ENCODE measurements around the gene SH3PXD2A.
"Not testable (repeated sequence)": the region's sequence is repeated elsewhere in the genome, so short reads cannot be mapped to it uniquely, and the experiment has no call there.

The SH3PXD2A gene

DNA sequence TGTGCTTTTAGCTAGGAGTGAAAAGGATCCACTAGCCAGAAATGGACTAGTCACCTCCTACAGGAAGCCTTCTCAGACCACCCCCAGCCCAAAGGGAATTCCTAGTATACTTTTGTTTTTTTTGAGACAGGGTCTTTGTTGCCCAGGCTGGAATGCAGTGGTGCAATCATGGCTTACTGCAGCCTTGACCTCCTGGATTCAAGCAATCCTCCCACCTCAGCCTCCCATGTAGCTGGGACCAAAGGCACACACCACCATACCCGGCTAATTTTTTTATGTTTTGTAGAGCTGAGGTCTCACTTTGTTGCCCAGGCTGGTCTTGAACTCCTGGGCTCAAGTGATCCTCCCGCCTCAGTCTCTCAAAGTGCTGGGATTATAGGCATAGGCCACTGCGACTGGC is 192.7 kb downstream of the SH3PXD2A start:
- not testable (repeated sequence) for FAIRE-seq; DNase-seq (ENCODE audit: extremely low spot score, insufficient read length, low read depth)

DNA sequence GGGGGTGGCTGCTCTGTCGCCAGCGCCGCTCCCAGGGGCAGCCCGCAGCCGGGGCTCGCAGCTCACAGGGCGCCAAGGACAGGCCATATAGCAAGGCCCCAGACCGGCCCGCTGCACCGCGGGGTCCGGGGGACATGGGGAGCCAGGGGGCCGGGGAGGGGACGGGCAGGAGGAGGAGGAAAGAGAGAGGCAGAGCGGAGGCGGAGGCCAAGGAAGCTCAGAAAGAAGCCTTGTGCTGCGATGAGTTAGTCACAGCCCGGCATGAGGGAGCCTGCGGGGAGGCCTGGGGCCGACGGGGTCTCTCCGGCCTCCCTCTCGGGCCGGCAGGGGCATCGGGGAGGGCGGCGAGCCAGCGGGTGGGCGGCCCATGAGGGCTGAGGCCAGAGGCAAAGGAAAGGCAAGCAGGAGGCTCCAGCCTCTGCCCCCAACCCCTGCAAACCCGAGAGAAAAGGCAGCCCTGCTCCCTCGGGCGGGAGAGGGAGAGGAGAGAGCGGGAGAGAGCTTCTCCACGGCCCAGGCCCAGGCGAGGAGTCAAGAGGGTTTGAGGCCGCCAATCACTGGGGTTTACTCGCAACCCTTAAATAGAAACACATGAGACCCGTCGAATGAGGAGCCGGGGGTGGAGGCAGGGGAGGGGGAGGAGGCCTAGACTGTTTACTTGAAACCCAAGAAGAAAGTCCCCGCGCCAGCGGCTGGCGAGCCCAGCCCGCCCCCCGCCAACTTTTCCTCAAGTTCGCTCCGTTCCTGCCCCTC is 194.0 kb downstream of the SH3PXD2A start:
- DNase-seq (ENCODE audit: extremely low spot score, insufficient read length, low read depth) (no peak), FAIRE-seq (no peak)

DNA sequence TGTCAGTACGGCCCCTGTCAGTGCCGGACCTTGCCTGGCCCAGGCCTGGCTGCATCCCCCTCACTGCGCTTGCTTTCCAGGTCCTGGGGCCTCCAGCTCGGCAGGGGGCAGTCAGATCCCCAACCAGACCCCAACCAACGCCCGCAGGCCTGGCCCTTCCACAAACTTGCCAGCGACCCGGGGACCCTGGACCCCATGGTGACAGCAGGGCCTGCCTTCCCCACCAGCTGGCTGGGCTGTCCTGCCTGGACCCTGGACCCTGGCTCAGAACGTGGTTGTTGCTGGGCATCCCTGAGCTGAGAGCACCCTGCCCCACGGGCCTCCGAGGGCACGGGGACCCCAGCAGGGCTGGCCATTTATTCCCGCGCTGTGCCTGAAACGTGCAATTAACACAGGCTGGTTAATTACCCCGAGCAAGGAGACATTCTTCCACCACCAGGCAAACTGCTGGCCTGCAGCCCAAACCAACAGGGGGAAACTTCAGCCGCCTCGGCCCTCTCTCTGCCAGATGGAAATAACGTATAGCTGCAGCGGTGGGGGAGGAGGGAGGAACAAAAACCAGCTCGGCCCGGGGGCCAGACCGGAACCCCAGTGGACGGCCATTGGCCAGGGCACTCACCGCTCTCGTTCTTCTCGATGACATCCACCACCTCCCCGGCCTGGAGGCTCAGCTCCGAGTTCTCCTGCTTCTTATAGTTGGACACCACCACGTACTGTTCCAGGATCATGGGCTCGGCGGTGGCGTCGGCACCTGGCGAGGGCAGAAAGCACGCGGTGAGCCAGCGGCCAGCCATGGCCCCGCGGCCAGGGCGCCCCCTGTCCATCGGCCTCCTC is 194.8 kb downstream of the SH3PXD2A start:
- DNase-seq (ENCODE audit: extremely low spot score, insufficient read length, low read depth) (no peak), FAIRE-seq (no peak)

DNA sequence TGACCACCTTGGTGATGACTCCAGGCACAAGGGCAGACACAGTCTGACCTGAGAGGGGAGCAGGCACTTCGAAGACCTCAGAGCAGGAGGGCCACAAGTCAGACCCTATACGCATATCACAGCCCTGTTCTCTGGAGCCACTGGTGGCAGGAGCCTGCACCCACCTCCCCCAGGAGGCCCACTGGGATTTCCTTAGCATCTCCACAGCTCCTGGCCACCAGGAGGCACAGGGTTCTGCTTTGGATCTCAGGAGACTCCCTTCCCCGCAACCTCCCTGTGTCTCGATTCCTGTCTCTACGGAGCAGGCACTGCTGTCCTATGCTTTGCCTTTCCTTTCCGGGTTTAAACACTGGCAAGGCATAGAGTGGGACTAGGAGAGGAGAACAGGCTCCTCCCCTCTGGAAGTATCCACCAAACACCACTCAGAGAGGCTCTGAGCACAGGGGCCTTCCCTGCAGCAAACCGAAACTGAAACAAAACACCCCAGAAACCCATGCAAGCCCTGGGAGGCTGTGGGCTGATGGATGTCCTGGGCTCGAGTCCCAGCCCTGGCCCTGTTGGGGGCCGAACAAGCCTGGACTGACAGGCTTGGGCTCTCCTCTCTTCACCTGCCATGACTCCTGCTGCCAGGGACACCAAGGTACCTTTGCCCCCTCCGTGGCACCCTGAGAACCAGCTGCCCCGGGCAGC is 195.6 kb downstream of the SH3PXD2A start:
- DNase-seq (ENCODE audit: extremely low spot score, insufficient read length, low read depth) (peak; percentile 80), FAIRE-seq (peak; percentile 91)

DNA sequence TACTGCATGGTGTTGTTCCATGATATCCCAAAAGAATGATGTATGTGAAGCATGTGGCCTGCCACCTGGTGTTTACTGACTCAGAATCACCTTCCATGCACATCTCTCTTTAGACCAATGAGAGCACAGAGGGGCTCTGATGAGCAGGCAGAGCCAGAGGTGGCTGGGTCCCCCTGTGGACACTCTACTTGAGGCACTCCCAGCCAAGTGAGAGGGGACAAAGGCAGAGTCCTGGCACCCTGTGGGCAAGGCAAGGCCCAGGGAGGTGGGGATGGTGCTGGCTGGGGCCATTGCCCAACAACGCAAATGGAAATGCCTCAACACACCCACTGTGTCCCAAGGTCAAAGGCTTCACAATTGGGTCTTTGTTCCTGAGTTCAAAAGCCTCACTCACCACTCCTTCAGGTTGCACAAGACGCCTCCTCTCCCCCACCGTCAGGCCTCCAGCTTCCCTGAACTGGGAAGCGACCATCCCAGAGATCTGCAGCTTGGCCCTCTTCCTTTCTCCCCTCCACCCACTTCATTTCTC is 197.3 kb downstream of the SH3PXD2A start:
- DNase-seq (ENCODE audit: extremely low spot score, insufficient read length, low read depth): no peak
- FAIRE-seq: no peak

DNA sequence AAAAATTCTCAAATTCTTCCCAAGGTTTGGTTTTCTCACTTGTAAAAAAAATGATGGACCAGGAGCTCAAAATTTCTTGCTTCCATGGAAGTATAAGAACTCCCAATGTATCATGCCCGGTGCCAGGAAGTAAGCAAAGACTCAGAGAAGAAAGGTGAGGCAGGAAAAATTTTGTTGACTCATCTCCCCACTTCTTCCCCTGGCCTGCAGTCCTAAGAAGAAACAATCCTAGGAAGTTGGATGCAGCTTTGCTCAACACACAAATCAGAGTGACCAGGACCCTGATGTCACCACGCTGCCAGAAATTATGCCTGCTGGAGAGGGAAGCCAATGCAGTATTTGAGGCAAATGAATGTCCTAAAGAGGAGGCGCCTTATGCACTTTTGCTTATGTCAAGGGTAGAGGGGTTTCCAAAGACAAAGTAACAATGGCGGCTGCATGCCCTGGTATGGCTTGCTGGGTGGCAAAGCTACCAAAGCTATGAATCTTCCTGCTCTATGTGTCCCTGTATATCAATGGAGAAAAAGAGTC is 198.2 kb downstream of the SH3PXD2A start:
- no peak for FAIRE-seq
- DNase-seq (ENCODE audit: extremely low spot score, insufficient read length, low read depth): no peak

DNA sequence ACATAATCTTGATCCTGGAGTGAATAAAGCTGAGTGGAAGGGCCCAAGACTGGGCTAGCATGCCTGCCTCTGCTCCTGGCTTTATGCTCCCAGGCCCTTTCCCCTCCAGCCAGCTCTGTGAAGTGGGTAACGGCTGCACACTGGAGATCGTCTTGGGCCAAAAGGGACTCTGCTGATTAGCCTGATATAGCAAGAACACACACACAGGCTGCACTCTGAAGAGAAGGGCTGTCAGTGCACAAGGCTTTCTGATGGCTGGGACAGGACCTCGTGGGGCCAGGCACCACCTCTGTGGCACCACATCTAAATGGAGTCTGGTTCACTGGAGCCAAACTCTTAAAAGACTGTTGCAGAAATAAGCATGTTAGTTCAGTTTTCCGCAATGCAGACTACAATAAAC is 200.5 kb downstream of the SH3PXD2A start:
- FAIRE-seq: no peak
- no peak for DNase-seq (ENCODE audit: extremely low spot score, insufficient read length, low read depth)

DNA sequence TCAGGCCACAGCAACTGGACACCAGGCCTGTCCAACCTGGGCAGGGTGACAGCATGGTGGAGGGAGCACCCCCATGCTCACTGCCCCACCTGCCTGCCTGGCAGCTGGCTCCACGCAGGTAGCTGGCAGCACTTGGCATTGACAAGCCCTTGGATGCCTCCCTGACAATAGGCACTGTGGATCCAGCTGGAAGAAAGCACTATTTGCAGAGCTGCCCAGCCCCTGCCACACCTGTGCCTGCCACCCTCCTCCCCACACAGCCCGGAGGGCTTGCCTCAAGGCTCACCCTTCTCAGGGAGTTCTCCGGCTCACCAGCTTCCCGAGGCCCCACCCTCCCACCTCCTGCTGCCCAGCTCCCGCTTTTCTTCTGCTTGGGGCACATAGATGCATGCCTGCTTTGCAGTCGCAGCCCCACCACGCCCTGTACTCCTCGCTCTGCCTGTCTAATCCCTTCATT is 201.8 kb downstream of the SH3PXD2A start:
- no peak for DNase-seq (ENCODE audit: extremely low spot score, insufficient read length, low read depth)
- no peak for FAIRE-seq

DNA sequence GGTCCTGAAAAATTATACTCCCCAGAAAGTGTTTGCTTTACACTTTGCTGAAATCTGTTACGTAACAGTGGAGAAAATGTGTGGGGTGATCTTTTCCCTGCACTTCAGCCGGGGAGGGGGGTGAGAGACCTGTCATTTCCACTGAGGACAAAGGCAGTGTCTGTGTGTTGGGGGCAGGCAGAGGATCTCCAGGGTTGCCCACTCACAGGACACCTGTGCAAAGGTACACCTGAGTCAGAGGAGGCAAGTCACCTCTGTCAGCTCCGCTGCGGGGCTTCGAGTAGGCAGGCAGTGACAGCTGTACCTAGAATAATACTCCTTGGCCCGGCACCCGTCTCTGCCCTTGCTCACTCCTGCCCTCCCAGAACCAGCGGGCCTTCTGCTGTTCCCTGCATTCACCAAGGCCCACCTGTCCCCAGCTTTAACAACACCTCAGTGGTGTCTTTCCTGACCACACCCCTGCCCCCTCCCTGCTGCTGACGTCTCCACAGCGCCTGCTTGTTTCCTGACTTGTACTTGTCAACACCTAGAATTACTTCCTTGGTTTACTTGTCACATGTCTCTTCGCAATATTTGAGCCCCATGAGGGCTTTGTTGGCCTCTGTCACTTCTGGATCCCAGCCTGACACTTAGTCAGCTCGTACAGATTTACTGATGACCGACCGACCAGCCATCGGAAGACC is 202.6 kb downstream of the SH3PXD2A start:
- FAIRE-seq (no peak), DNase-seq (ENCODE audit: extremely low spot score, insufficient read length, low read depth) (no peak)

DNA sequence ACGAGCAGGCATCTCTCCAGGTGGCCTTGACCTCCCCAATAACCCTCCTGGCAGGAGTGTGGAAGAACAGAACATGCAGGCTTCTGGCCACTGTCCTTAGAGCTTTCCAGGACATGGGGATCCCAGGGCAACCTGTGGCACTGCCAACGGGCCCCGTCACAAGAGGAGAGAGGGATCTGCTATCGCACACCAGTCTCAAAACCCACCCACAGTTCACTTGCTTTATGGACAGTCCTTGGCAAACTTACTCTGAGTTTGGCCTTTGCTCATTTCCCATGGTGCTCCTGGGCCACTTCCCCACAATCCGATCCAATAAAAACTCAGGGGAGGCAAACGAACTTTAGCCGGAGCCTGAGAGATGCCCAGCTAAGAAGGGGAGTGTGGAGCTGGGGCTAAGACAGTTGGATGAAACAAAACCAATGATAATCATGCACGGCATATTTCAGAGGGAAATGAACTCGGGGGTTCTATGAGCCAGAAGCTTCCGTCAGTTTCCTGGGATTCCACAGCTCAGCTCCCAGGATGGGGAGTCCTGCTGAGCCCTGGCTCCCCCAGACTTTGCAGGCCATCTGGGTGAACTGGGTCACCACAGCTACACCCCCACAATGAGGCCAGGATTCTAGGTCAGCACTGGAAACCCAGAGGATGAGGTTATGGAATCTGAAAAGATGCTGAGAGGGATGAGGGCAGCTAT is 203.4 kb downstream of the SH3PXD2A start:
- no peak for DNase-seq (ENCODE audit: extremely low spot score, insufficient read length, low read depth)
- no peak for FAIRE-seq

DNA sequence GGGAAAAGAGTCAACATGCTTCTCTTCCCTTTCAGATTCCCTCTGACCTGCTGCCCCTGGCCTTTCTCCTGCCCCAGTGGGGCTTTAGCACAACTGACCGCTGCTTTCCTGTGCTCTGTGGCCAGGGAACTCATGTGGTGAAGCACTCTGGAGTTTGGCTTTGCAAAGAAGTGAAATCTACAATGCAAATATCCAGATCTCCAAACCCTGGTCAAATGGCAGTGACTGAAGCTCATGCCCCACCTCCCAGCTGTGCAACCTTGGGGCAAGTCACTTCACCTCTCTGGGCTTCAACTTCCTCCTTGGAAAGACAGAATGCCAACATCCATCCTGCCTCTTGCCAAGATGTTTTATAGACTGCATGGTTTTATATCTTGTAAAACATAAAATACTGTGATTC is 204.0 kb downstream of the SH3PXD2A start:
- DNase-seq (ENCODE audit: extremely low spot score, insufficient read length, low read depth) (no peak), FAIRE-seq (no peak)

DNA sequence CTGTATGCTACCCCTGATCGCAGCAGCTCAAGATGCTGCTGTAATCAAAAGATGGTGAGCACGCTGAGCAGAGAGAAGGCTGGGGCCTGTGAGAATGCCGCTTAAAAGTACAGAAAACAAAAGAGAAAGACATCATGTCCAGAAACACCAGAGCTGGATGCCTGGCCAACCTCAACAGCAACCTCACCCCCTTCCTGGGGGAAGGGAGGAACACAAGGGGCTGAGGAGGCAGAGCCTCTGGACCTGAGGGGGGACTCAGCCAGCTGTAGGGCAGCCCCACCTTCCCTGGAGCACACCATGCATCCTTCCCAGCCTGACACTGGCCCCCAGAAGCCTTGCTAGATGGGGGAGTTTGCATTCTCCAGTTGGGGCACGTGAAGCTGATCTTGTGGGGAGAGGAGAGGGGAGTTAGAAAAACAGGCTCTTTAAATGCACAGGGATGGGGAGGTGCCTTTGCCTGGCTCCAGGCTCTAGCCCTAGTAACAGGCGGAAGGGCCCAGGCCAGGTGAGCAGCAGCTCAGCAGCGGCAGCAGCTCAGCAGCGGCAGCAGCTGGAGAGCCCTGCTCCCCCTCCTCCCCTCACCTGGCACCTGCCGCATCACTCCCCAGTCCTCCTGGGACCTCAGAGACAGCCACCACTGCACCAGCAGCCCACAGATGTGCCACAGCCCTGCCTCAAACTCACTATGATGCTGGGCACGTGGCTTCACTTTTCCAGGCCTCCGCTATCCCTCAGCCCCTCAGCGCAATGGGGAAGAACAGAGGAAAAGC is 205.5 kb downstream of the SH3PXD2A start:
- FAIRE-seq (no peak), DNase-seq (ENCODE audit: extremely low spot score, insufficient read length, low read depth) (no peak)

DNA sequence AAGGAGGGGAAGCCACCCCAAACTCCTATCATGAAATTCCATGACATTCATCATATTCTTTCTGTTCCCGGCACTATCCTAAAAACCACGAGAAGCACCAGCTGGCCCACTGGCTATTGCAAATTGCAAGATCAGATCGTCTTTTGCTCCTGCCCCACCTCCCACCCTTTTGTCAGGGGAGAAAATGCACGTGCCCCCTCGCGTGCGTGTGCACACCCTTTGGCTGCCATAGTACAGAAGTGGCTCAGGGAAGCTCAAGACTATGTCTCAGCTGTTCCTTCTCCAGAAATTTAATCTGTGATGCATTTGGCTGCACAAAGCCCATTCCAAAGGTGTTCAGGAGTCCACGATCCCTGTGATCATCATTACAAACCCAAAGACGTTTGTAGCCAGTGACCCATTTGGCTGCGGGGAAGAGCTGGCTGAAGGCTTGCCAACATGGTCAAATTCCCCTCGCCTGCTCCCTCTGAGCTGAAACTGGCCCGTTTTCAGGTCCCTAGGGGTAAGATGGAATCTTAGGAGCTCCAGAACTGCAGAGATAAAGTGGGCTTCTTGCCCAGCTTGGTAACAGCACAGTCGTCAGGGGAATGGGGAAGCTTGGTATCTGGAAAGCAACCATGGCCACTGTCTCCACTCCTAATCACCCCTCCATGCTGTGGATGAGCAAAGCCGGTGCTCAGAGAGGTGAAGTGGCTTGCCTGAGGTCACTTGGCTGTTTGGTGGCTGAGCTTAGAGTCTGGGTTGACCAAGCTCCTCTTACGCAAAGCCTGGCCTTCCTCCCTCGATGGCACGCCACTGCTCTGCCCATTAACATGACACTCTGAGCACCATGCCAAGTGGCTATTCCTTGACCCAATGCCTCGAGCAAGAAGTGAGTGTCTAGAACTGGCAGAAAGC is 206.5 kb downstream of the SH3PXD2A start:
- DNase-seq (ENCODE audit: extremely low spot score, insufficient read length, low read depth) (no peak), FAIRE-seq (no peak)

DNA sequence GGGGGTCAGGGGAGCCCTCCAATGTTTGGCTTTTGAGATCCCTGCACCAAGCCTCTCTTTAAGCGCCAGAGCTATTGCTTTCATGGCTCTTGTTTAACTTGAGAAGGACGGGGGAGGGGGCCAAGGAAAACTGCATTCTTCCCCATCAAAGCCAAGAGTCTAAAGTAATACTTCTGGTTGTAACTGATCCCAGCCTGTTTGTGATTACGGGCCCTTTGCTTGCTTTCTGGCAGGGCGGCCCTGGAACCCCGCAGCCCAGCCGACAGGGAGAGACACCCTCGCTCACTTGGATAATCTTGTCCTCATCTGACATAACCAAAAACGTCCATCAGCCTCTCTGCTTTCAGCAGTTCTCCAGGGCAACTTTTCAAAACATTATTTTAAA is 207.1 kb downstream of the SH3PXD2A start:
- FAIRE-seq: no peak
- no peak for DNase-seq (ENCODE audit: extremely low spot score, insufficient read length, low read depth)

DNA sequence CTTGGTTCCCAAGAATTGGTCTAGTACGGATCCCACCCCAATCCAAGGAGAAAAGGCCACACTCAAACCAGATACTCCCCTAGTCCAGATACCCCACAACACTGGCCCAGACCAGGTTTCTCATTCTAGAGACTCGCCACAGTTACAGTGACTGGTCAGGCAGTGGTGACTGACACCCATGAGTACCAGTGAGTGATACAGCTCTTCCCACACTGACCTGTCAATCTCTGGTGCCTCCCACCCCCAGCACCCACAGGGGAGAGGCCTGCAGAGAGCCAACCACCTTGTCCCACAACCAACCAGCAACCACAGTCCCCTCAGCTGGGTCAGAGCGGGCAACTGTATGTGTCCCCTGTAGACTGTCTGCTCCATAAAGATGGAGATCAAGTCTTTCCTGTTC is 209.1 kb downstream of the SH3PXD2A start:
- no peak for FAIRE-seq
- DNase-seq (ENCODE audit: extremely low spot score, insufficient read length, low read depth): no peak

DNA sequence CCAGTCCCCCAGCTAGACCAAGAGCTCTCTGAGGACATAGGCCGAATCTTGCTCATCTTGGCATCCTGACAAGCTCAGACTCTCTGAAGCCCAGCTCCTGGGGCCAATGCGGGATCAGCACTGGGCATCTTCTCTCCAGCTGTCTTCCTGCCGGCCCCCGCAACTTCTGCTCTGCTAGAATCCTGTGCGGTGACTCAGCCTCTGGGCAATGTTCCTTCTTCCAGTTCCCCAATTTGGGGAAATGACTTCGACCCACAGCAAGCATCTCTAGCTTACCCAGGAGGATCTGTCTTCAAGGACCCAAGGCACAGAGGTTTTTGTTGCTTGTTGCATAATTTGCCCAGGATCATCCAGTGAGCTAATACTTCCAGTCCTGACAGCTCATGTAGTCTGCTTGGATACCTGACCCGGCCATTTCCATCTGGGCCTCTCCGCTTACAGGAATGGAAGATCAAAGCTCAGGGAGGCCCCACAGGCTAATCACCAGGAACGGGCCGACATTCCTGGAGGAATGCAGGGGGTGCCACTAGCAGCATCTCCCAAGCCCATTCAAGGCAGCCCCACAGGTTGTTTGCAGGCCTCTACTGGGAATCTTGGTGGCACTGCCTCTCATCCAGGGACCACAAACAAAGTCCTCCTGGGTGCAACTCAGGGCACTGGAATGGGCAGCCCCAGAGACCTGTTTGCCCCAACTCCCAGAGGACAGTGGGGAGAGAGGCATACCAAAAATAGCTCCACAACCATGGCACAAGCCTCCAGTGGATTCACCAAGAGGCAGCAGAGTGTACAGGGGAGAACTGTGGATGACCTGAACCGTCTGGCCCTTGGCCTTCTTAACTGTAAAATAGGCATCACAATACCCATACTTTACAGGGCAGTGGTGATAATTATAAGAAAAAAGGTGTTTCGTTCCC is 210.0 kb downstream of the SH3PXD2A start:
- DNase-seq (ENCODE audit: extremely low spot score, insufficient read length, low read depth) (no peak), FAIRE-seq (no peak)

All from GM18507 (cell line).